MM.1S (cell line): ENCODE data around the gene TRIOBP.

Experiments
- DNase-seq: peaks from one replicate; pipeline ENCODE4 v3.0.0-alpha.2; 2015
- H2AFZ ChIP-seq: fragments of 300-600 bp; sonication (generic); 2 replicates; pipeline ENCODE4 v1.6.0; 2016; ENCODE audit warnings: antibody characterized with exemption, low read length
- H3F3A ChIP-seq: fragments of 300-600 bp; sonication (generic); 2 replicates; pipeline ENCODE4 v1.6.1; 2016; ENCODE audit warnings: mild to moderate bottlenecking, antibody characterized with exemption, low read length, moderate library complexity, mixed read lengths; ENCODE audit not compliant: insufficient read depth
- H3K27ac ChIP-seq: fragments of 300-600 bp; sonication (generic); 2 replicates; pipeline ENCODE4 v1.5.1; 2016; ENCODE audit warnings: mild to moderate bottlenecking, low read length
- H3K27me3 ChIP-seq: fragments of 300-600 bp; sonication (generic); replicated peaks from 2 replicates; pipeline ENCODE4 v1.6.0; 2016; ENCODE audit warnings: low read length; ENCODE audit not compliant: insufficient read depth
- H3K36me3 ChIP-seq: fragments of 300-600 bp; sonication (generic); replicated peaks from 2 replicates; pipeline ENCODE4 v1.6.1; 2016; ENCODE audit warnings: mild to moderate bottlenecking, low read length, mixed read lengths; ENCODE audit not compliant: insufficient read depth
- H3K4me1 ChIP-seq: fragments of 300-600 bp; sonication (generic); 2 replicates; pipeline ENCODE4 v1.6.1; 2016; ENCODE audit warnings: low read length, mixed read lengths
- H3K4me2 ChIP-seq: fragments of 300-600 bp; sonication (generic); 2 replicates; pipeline ENCODE4 v1.6.0; 2016; ENCODE audit warnings: low read depth, low read length
- H3K4me3 ChIP-seq: fragments of 300-600 bp; sonication (generic); 2 replicates; pipeline ENCODE4 v1.5.1; 2016; ENCODE audit warnings: low read length, mixed read lengths
- H3K79me2 ChIP-seq: fragments of 300-600 bp; sonication (generic); 2 replicates; pipeline ENCODE4 v1.6.1; 2016; ENCODE audit warnings: mixed run types, low read length, mixed read lengths
- H3K9ac ChIP-seq: fragments of 300-600 bp; sonication (generic); 2 replicates; pipeline ENCODE4 v1.6.1; 2016; ENCODE audit warnings: low read length, mixed read lengths
- H3K9me2 ChIP-seq: fragments of 300-600 bp; sonication (generic); replicated peaks from 2 replicates; pipeline ENCODE4 v1.6.1; 2016; ENCODE audit warnings: mild to moderate bottlenecking, low read length, mixed read lengths; ENCODE audit not compliant: insufficient read depth
- H3K9me3 ChIP-seq: fragments of 300-600 bp; sonication (generic); replicated peaks from 2 replicates; pipeline ENCODE4 v1.6.1; 2016; ENCODE audit warnings: mild to moderate bottlenecking, low read length, mixed read lengths; ENCODE audit not compliant: insufficient read depth
- H4K20me1 ChIP-seq: fragments of 300-600 bp; sonication (generic); 2 replicates; pipeline ENCODE4 v1.6.1; 2016; ENCODE audit warnings: mild to moderate bottlenecking, low read length, moderate library complexity, mixed read lengths; ENCODE audit not compliant: insufficient read depth
- EZH2 ChIP-seq: fragments of 300-600 bp; sonication (generic); optimal IDR thresholded peaks from 2 replicates; pipeline ENCODE3; 2017; ENCODE audit warnings: low read depth, mild to moderate bottlenecking, antibody characterized with exemption, low read length, mixed read lengths
- EZH2phosphoT487 ChIP-seq: fragments of 300-600 bp; sonication (generic); IDR thresholded peaks from 2 replicates; pipeline ENCODE4 v1.6.1; 2018; ENCODE audit warnings: antibody characterized with exemption, low read length
- TF ChIP-seq, protein P1 (sequence below): fragments of 300-600 bp; sonication (generic); IDR thresholded peaks from 2 replicates; pipeline ENCODE4 v1.5.1; 2016; ENCODE audit warnings: antibody characterized with exemption, low read length, mixed read lengths

The TRIOBP gene

DNA sequence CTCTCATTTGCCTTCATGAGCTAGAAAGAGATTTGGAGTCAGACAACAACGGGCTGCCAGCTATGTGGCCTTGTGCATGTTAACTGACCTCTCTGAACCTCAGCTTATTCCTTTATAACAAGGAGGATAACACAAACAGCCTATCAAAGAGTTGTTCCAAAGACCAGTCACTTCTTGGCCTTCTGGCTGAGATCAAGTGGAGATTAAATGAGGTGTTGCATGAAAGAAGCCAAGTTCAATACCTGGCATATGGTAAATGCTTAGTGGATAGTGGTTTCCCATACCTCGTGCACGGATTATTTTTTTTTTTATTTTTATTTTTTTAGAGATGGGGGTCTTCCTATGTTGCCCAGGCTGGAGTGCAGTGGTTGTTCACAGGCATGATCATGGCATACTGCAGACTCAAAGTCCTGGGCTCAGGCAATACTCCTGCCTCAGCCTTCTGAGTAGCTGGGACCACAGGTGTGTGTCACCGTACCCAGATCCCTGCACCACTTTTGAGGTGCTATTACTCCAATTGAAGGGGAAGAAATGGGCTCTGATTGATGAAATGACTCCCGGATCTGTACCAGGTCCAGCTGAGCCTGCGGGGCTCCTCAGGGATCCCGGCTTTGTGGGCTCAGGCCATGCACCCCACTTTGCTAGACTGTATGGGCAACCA, 16.5 kb upstream of the TRIOBP start:
- no peak overlapping the region for H3K4me3 ChIP-seq
- no peaks in the 10 kb centered on the region for H4K20me1 ChIP-seq
- no peak overlapping the region for H3K4me2 ChIP-seq
- peaks cover 21% of the 10 kb centered on the region for H3K79me2 ChIP-seq
- no peaks in the 10 kb centered on the region for H3K9me3 ChIP-seq
- no peak overlapping the region for H2AFZ ChIP-seq
- H3K27ac ChIP-seq = no peak overlapping the region
- no peaks in the 10 kb centered on the region for H3K27me3 ChIP-seq
- no peak for DNase-seq
- H3F3A ChIP-seq = peaks cover 32% of the 10 kb centered on the region
- no peak overlapping the region for H3K9ac ChIP-seq
- H3K9me2 ChIP-seq = no peaks in the 10 kb centered on the region
- TF ChIP-seq, protein P1, sequence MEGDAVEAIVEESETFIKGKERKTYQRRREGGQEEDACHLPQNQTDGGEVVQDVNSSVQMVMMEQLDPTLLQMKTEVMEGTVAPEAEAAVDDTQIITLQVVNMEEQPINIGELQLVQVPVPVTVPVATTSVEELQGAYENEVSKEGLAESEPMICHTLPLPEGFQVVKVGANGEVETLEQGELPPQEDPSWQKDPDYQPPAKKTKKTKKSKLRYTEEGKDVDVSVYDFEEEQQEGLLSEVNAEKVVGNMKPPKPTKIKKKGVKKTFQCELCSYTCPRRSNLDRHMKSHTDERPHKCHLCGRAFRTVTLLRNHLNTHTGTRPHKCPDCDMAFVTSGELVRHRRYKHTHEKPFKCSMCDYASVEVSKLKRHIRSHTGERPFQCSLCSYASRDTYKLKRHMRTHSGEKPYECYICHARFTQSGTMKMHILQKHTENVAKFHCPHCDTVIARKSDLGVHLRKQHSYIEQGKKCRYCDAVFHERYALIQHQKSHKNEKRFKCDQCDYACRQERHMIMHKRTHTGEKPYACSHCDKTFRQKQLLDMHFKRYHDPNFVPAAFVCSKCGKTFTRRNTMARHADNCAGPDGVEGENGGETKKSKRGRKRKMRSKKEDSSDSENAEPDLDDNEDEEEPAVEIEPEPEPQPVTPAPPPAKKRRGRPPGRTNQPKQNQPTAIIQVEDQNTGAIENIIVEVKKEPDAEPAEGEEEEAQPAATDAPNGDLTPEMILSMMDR = no peak
- TF ChIP-seq EZH2 (no peak), EZH2phosphoT487 (no peak)
- H3K4me1 ChIP-seq = peaks cover 22% of the 10 kb centered on the region
- H3K36me3 ChIP-seq = no peaks in the 10 kb centered on the region

DNA sequence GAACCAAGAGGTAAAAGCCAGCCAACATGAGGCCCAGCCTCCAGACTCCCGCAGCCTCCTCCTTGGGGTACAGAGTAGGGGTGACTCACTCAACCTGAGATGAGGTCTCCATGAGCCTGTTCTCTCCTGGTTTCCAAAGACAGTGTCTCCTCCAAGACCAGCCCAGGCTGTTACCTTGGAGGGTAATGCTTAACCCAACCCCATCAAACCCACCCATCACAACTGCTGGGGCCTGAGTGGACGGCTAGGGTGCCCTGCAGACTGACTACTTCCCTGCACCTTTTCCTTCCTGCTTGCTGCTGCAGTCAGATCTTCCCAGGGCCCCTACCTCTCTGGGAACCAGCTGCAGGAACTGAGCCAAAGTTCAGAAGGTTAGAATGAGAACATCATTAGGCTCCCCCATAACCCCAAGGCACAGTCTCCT, 15.8 kb upstream of the TRIOBP start:
- Histone ChIP-seq H3K27ac (no peak overlapping the region), H3K79me2 (peaks cover 14% of the 10 kb centered on the region), H4K20me1 (no peaks in the 10 kb centered on the region), H3K4me3 (no peak overlapping the region), H3F3A (peaks cover 32% of the 10 kb centered on the region), H3K9me3 (no peaks in the 10 kb centered on the region), H2AFZ (peak overlapping the region; percentile 24; the same call in 1 of the 2 replicates), H3K4me1 (peaks cover 23% of the 10 kb centered on the region), H3K27me3 (no peaks in the 10 kb centered on the region), H3K9me2 (no peaks in the 10 kb centered on the region), H3K9ac (no peak overlapping the region), H3K36me3 (no peaks in the 10 kb centered on the region), H3K4me2 (no peak overlapping the region)
- no peak for DNase-seq
- TF ChIP-seq EZH2phosphoT487 (no peak), EZH2 (no peak)
- TF ChIP-seq, protein P1 = no peak

DNA sequence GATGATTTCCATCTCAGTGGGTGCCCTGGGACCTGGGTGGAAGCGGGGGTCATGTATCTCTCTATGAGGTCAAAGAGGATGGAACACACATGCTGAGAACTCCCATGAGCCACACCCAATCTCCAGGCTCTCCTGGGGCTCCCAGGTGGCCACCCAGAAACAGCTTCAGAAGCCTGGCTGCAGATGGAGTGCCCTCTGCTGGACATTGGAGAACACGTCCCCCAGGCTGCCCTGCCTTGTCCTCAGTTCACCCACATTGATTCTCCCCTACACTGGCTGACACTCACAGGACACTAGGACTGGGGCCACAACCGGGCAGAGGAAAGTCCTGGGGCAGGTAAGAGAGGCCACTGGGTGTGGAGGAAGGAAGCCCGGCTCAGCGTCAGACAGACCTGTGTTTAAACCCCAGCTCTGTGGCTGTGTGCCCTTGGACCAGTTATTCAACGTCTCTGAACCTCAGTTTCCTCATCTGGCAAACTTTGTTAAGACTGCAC, 15.2 kb upstream of the TRIOBP start:
- peak; percentile 82 for DNase-seq
- Histone ChIP-seq H3F3A (peaks cover 27% of the 10 kb centered on the region), H3K36me3 (no peaks in the 10 kb centered on the region), H3K27ac (no peak overlapping the region), H3K9me2 (no peaks in the 10 kb centered on the region), H3K4me2 (no peak overlapping the region), H4K20me1 (no peaks in the 10 kb centered on the region), H3K9ac (no peak overlapping the region), H3K79me2 (peaks cover 12% of the 10 kb centered on the region), H3K4me3 (no peak overlapping the region), H3K27me3 (no peaks in the 10 kb centered on the region), H3K4me1 (peaks cover 23% of the 10 kb centered on the region), H3K9me3 (no peaks in the 10 kb centered on the region), H2AFZ (peak overlapping the region; percentile 24)
- TF ChIP-seq, protein P1 = peak; percentile 96
- TF ChIP-seq EZH2phosphoT487 = no peak
